ENCODE results near the gene KCTD8.

DNA sequence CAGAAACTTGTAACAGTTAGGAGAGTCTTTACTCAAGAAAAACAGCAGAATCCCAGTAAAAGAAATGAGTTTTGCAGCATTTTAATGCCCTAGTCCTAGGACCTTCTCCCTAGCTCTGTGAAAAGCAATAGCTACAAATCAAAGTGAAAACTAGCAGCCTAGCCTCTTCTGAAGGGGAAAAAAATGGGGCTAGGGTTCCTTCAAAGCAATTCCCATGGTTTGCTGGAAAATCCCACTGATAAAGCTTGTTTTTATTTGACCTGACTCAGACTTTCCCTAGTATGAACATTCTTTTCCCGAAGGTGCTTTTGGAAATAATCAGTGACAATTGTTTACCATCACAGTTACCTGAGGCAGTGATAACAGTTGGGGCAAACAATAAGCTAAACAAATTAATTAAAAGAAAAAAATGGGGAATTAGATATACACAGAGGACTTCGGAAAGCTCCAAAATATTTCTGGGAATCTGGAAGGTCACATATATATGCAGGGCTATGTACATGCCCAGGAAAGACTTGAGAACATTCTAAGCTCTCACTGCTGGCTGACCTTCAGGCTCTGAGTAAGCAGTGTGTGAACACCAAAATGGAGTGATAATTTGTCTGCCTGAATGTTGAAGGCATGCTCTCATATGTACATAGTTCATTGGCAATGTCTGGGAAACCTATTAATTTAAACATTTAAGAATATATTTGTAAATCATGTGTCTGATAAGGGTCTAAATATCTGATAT is 285.9 kb downstream of the KCTD8 start:
- TF ChIP-seq, protein P1, sequence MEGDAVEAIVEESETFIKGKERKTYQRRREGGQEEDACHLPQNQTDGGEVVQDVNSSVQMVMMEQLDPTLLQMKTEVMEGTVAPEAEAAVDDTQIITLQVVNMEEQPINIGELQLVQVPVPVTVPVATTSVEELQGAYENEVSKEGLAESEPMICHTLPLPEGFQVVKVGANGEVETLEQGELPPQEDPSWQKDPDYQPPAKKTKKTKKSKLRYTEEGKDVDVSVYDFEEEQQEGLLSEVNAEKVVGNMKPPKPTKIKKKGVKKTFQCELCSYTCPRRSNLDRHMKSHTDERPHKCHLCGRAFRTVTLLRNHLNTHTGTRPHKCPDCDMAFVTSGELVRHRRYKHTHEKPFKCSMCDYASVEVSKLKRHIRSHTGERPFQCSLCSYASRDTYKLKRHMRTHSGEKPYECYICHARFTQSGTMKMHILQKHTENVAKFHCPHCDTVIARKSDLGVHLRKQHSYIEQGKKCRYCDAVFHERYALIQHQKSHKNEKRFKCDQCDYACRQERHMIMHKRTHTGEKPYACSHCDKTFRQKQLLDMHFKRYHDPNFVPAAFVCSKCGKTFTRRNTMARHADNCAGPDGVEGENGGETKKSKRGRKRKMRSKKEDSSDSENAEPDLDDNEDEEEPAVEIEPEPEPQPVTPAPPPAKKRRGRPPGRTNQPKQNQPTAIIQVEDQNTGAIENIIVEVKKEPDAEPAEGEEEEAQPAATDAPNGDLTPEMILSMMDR (IDR thresholded peaks at IDR 0.05): no peak
- TF ChIP-seq POLR2A (IDR thresholded peaks at IDR 0.05) (no peak), POLR2AphosphoS5 (IDR thresholded peaks at IDR 0.05) (no peak)

Data from suprapubic skin (tissue), 4 donors.